Measurements from ENCODE around the gene OAS1.

DNA sequence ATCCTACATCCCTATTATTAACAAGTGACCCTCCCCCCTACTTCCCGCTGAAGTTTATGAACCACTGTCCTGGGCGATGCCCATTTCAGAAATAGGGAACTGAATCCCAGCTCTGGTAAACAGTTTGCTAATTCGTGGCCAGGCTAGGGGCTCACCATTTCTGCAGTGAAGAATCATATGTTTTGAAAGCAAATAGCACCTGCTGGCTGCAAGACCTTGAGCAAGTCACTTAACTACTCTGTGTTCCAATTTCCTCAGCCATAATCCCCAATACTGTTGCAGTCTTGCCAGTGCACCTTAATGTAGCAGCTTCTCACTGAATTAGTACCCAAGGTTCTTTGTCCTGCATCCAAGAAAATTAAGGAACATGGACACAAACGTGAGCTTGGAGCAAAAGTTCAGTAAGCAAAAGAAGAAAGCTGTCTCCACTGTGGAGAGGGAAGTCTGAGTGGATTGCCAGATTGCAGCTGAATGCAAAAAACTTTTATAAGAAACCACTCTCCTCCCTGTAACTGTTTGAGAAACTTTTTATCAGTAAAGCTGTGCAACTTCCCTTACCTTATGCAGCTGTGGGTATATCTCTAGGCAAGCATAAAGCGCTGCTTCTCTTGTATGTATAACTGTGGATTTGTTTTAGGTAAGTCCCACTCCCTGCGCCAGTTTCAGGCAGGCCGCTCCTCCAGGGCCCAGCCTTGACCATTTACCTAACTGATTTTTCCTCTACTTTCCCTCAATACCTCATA is 824 bp downstream of the OAS1 start:
- TF ChIP-seq CTCF (IDR thresholded peaks at IDR 0.05) (no peak), POLR2A (IDR thresholded peaks at IDR 0.05) (no peak)

All from esophagus squamous epithelium (tissue), 4 donors.